Epithelial cell of proximal tubule (primary cell): ENCODE results near the gene LMO4. TPM values are rescaled to one million over a fixed set of nuclear protein-coding genes. Genes with fewer than 3 reads are reported as not detected.

ENCODE experiments used
- DNase-seq: peaks from one replicate; pipeline ENCODE4 v3.0.0-alpha.2; 2011; ENCODE audit warnings: low read depth
- H3K4me3 ChIP-seq: 2 replicates; pipeline ENCODE4 v1.5.1; 2011; ENCODE audit warnings: low read depth, mild to moderate bottlenecking, low read length
- CTCF ChIP-seq: conservative IDR thresholded peaks from 2 replicates; pipeline ENCODE4 v1.5.1; 2012; ENCODE audit warnings: low read depth, mild to moderate bottlenecking, low read length
- total RNA-seq: library from RNA; depleted of rRNA; stranded (reverse); fragments of >200 nt; gene quantifications from 2 replicates; pipeline ENCODE4 v1.2.3, GENCODE V29; 2015

The LMO4 gene, protein sequence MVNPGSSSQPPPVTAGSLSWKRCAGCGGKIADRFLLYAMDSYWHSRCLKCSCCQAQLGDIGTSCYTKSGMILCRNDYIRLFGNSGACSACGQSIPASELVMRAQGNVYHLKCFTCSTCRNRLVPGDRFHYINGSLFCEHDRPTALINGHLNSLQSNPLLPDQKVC
- 23.4 and 48.9 TPM in 2 replicates for total RNA-seq

DNA sequence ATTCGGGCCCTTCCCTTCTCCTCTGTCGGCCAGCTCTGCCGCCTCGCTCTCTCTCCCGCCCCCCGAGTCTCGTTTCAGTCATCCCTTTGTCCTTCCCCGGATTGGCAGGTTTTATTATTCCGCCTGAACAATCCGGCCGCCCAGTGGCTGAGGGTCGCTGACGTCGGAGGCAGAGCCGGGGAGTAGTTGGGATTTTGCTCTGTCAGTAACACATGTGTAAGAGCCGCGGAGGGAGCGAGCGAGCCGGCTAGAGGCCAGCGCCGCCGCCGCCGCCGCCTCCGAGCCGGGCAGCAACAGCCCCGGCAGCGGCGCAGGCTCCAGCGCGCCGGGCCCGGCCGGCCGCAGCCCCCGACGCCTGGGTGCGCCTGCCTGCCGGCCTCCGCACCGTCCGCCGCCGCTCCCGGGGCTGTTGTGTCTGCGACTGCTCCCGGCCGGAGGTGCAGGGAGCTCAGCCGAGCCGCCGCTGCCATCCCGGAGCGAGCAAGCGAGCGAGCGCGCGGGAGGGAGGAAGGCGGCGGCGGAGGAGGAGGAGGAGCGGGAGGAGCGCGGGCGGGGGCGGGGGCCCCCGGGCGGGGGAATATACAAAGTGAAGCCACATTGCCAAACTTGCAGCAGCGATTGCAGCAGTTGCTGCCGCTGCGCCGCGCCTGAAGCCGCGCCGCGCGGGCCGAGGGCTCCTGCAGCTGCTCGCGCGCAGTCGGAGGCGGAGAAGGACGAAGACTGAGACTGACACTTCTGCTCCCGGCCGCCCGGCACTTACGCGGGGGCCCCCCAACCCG lies at the start of gene LMO4:
LMO4 (plus strand) TSS at position 609 of the 779 bp plus-strand sequence. CDS start 3,136 bp downstream, outside the sequence.
- H3K4me3 ChIP-seq: peak within 1 kb of the TSS; percentile 91
- TF ChIP-seq CTCF: no peak
- peak; percentile 83 for DNase-seq

GRCh38 chr1:87279536-87279875 lies 49.2 kb upstream of the LMO4 start:
- no peak for TF ChIP-seq CTCF
- H3K4me3 ChIP-seq: no peak overlapping the region
- DNase-seq: no peak

DNA sequence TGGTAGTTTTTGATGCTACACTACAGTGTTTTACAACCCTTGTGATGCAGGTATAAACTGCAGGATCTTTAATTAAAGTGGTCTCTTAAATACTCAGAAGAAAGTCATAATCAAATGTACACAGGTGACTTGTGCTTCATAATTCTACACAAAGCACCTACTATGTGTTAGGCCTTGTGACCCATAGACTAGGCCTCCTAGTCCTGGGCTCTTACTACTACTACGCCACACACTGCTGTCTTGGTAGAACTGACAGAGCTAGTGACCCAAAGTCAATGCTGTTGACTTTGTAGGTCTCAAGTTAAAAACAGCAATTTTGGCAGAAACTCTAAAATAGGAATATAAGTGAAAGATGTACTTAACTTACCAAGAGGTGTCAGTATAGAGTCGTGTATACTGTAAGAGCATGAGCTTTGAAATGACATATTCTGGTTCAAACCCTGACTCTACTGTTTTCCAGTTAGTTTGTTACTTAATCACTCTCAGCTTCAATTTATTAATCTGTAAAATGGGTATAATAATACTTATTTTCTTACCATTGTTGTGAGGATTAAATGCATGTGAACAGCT lies 48.6 kb upstream of the LMO4 start:
- no peak overlapping the region for H3K4me3 ChIP-seq
- TF ChIP-seq CTCF: peak; percentile 31
- no peak for DNase-seq

- DNase-seq: no peak
- no peak for TF ChIP-seq CTCF
- H3K4me3 ChIP-seq: no peak overlapping the region
Observed at GRCh38 chr1:87284456-87285240, 44.0 kb upstream of the LMO4 start.

DNA sequence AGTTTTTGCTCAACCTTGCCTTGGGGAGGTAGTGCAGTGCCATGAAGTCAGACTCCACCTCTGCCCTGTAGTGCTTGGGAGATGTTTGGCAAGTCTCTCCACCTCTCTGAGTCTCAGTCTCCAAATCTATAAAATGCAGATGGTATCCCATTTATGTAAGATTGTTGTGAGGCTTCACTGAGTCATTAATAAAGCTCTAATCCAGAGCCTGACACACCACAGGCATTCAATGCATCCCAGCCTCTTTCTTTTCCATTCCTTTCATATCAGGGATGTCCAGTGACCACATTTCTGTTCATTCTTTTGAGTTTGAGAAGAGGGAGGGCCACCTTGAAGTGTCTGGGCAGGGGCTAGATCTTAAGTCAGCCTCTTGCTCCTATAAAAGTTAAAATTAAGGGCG lies 37.6 kb upstream of the LMO4 start:
- H3K4me3 ChIP-seq: no peak overlapping the region
- no peak for TF ChIP-seq CTCF
- DNase-seq: no peak

GRCh38 chr1:87292684-87293493 lies 35.8 kb upstream of the LMO4 start:
- DNase-seq: no peak
- peak; percentile 78 for TF ChIP-seq CTCF
- no peak overlapping the region for H3K4me3 ChIP-seq
